HL-60 (cell line): ENCODE measurements around the gene GLIS1.

Experiments used
- DNase-seq, 2 experiments: peaks; one replicate each; pipeline ENCODE4 v3.0.0-alpha.2; 2010 to 2020; ENCODE audit warnings: low read depth in 1 of 2, low spot score in 1 of 2
- H3K27ac ChIP-seq: fragments of 250-450 bp; sonication (Bioruptor Pico); replicated peaks from 2 replicates; pipeline ENCODE4 v1.5.1; 2020; ENCODE audit warnings: mild to moderate bottlenecking, moderate library complexity
- H3K27me3 ChIP-seq: fragments of 250-450 bp; sonication (Bioruptor Pico); 2 replicates; pipeline ENCODE4 v1.5.1; 2021; ENCODE audit warnings: mild to moderate bottlenecking, moderate library complexity; ENCODE audit not compliant: insufficient read depth, poor library complexity, severe bottlenecking
- H3K4me3 ChIP-seq: replicated peaks from 2 replicates; pipeline ENCODE4 v1.5.1; 2011; ENCODE audit warnings: mild to moderate bottlenecking, control low read depth, low read length; ENCODE audit not compliant: insufficient read depth
- GABPA ChIP-seq: IDR thresholded peaks from 2 replicates; pipeline ENCODE4 v1.6.1; 2012; ENCODE audit warnings: low read depth
- POLR2AphosphoS5 ChIP-seq: IDR thresholded peaks from 2 replicates; pipeline ENCODE4 v1.6.1; 2012; ENCODE audit warnings: low read depth
- SPI1 ChIP-seq: IDR thresholded peaks from 2 replicates; pipeline ENCODE4 v1.6.1; 2012; ENCODE audit warnings: low read depth, mild to moderate bottlenecking, borderline replicate concordance
- TF ChIP-seq, protein P1 (sequence below): IDR thresholded peaks from 2 replicates; pipeline ENCODE4 v1.6.1; 2012; ENCODE audit warnings: low read depth; ENCODE audit not compliant: insufficient replicate concordance
- TF ChIP-seq, protein P2 (sequence below): IDR thresholded peaks from one replicate; pipeline ENCODE4 v1.5.1; 2011; ENCODE audit warnings: low read length, control low read depth, inconsistent platforms; ENCODE audit not compliant: insufficient read depth

GLIS1 gene

DNA sequence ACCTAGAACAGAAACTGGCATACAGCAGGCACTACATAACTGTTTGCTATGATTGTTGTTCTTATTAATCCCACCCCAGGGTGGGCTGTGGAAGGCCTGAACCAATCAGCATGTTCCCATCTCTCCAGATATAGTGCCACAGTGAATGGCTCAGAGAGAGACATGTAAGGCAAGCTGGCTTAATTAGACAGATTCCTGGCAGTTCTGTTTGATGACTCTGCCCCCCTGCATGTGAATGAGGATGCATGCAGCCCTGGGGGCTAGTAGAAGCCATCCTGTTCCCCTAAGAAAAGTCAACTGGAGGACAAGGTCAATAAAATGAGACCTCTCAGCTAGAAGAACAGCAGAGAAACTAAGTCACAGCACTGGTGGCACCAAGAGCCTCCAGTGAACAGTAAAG lies 130.3 kb downstream of the GLIS1 start:
- no peak for DNase-seq

DNA sequence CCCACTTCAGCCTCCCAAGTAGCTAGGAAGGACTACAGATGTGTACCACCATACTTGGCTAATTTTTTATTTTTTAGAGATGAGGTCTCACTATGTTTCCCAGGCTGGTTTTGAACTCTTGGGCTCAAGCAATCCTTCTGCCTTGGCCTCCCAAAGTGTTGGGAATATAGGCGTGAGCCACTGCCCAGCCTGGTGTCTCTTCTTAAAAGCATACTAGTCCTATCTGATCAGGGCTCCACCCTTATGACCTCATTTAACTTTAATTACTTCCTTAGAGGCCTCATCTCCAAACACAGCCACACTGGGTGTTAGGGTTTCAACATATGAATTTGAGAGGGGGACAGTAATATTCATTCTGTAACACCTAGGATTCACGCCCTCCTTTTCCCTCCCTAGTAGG lies 130.9 kb downstream of the GLIS1 start:
- TF ChIP-seq, protein P1, sequence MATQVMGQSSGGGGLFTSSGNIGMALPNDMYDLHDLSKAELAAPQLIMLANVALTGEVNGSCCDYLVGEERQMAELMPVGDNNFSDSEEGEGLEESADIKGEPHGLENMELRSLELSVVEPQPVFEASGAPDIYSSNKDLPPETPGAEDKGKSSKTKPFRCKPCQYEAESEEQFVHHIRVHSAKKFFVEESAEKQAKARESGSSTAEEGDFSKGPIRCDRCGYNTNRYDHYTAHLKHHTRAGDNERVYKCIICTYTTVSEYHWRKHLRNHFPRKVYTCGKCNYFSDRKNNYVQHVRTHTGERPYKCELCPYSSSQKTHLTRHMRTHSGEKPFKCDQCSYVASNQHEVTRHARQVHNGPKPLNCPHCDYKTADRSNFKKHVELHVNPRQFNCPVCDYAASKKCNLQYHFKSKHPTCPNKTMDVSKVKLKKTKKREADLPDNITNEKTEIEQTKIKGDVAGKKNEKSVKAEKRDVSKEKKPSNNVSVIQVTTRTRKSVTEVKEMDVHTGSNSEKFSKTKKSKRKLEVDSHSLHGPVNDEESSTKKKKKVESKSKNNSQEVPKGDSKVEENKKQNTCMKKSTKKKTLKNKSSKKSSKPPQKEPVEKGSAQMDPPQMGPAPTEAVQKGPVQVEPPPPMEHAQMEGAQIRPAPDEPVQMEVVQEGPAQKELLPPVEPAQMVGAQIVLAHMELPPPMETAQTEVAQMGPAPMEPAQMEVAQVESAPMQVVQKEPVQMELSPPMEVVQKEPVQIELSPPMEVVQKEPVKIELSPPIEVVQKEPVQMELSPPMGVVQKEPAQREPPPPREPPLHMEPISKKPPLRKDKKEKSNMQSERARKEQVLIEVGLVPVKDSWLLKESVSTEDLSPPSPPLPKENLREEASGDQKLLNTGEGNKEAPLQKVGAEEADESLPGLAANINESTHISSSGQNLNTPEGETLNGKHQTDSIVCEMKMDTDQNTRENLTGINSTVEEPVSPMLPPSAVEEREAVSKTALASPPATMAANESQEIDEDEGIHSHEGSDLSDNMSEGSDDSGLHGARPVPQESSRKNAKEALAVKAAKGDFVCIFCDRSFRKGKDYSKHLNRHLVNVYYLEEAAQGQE = no peak
- no peak for TF ChIP-seq POLR2AphosphoS5
- TF ChIP-seq, protein P2, sequence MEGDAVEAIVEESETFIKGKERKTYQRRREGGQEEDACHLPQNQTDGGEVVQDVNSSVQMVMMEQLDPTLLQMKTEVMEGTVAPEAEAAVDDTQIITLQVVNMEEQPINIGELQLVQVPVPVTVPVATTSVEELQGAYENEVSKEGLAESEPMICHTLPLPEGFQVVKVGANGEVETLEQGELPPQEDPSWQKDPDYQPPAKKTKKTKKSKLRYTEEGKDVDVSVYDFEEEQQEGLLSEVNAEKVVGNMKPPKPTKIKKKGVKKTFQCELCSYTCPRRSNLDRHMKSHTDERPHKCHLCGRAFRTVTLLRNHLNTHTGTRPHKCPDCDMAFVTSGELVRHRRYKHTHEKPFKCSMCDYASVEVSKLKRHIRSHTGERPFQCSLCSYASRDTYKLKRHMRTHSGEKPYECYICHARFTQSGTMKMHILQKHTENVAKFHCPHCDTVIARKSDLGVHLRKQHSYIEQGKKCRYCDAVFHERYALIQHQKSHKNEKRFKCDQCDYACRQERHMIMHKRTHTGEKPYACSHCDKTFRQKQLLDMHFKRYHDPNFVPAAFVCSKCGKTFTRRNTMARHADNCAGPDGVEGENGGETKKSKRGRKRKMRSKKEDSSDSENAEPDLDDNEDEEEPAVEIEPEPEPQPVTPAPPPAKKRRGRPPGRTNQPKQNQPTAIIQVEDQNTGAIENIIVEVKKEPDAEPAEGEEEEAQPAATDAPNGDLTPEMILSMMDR = no peak
- no peak for TF ChIP-seq GABPA
- no peak for TF ChIP-seq SPI1
- no peaks in the 10 kb centered on the region for H3K27me3 ChIP-seq
- no peak overlapping the region for H3K4me3 ChIP-seq
- no peak for DNase-seq
- no peak overlapping the region for H3K27ac ChIP-seq

More for the DNA sequence above, 130.3 kb downstream of the GLIS1 start:
- Histone ChIP-seq H3K27ac (no peak overlapping the region), H3K4me3 (no peak overlapping the region), H3K27me3 (no peaks in the 10 kb centered on the region)
- TF ChIP-seq GABPA = no peak
- no peak for TF ChIP-seq POLR2AphosphoS5
- TF ChIP-seq, protein P2 = no peak

DNA sequence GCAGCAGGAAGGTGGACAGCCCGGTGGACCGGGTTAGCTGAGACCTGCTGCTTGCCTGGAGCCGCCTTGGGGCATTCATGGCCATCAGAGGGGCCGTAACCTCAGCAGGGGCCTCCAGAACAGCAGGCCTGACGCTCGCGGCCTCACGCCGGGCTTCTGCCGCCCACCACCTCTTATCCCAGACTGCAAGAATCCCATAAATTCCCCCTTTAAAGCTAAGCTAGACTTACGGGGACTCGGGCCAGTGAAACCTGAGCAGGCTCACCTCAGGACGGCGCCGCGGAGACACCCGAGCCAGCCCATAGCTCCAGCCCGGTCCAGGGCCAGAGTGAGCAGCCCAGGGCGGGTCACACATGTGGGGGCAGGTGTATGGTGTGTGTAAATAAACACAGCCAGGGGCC lies 132.3 kb downstream of the GLIS1 start:
- no peak for DNase-seq
- no peak for TF ChIP-seq GABPA
- TF ChIP-seq, protein P2 = no peak
- no peak overlapping the region for H3K4me3 ChIP-seq
- no peaks in the 10 kb centered on the region for H3K27me3 ChIP-seq
- no peak overlapping the region for H3K27ac ChIP-seq

DNA sequence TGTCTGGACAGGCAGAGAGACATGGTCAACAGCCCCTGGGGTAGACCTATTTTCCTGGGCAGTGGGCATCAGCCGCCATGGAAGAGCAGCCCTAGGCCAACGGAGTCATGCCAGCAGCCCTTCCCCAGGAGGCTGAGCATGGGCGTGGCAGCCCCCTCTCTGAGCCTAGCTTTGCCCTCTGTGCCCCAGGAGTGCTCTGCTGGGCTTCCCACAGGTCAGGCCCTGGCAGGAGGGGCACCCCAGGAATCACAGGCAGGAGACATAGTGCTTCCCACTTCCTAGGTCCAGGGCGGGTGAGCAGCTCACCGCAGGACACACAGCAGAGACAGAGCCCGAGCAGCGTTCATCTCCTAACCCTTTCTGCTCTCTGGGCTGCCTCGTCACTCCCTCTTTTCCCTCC lies 132.8 kb downstream of the GLIS1 start:
- DNase-seq = no peak
- H3K27me3 ChIP-seq = no peaks in the 10 kb centered on the region

More for the DNA sequence above, 132.8 kb downstream of the GLIS1 start:
- Histone ChIP-seq H3K27ac (no peak overlapping the region), H3K4me3 (no peak overlapping the region)
- TF ChIP-seq GABPA = no peak
- TF ChIP-seq, protein P1 = no peak
- TF ChIP-seq SPI1 = no peak
- no peak for TF ChIP-seq POLR2AphosphoS5
- TF ChIP-seq, protein P2 = no peak
